NT2/D1 (cell line): ENCODE results near the gene PLCL1.

Experiments used
- DNase-seq: peaks from one replicate; pipeline ENCODE4 v3.0.0-alpha.2; 2011; ENCODE audit warnings: low read depth, low spot score
- H3K27me3 ChIP-seq: 2 replicates; pipeline ENCODE4 v1.6.0; 2011; ENCODE audit warnings: mild to moderate bottlenecking; ENCODE audit not compliant: insufficient read length, insufficient read depth
- H3K36me3 ChIP-seq: 2 replicates; pipeline ENCODE4 v1.6.1; 2011; ENCODE audit warnings: mild to moderate bottlenecking, low read length, mixed read lengths; ENCODE audit not compliant: insufficient read depth, insufficient read length
- H3K4me1 ChIP-seq: 2 replicates; pipeline ENCODE4 v1.5.1; 2011; ENCODE audit not compliant: insufficient read depth, insufficient read length
- H3K4me3 ChIP-seq: 2 replicates; pipeline ENCODE4 v1.5.1; 2011; ENCODE audit warnings: low read depth; ENCODE audit not compliant: insufficient read length
- H3K9ac ChIP-seq: 2 replicates; pipeline ENCODE4 v1.6.0; 2011; ENCODE audit warnings: low read depth; ENCODE audit not compliant: insufficient read length
- H3K9me3 ChIP-seq: 2 replicates; pipeline ENCODE4 v1.5.1; 2011; ENCODE audit warnings: mild to moderate bottlenecking, low read length; ENCODE audit not compliant: insufficient read depth
- SUZ12 ChIP-seq: IDR thresholded peaks from 2 replicates; pipeline ENCODE4 v1.6.1; 2011; ENCODE audit not compliant: insufficient read length, insufficient read depth; ENCODE audit errors: extremely low read depth
- YY1 ChIP-seq: IDR thresholded peaks from 2 replicates; pipeline ENCODE4 v1.6.1; 2011; ENCODE audit not compliant: insufficient read length, insufficient read depth
- ZNF274 ChIP-seq: IDR thresholded peaks from 2 replicates; pipeline ENCODE4 v1.6.1; 2011; ENCODE audit warnings: mild to moderate bottlenecking, low read depth, low read length

PLCL1 gene

DNA sequence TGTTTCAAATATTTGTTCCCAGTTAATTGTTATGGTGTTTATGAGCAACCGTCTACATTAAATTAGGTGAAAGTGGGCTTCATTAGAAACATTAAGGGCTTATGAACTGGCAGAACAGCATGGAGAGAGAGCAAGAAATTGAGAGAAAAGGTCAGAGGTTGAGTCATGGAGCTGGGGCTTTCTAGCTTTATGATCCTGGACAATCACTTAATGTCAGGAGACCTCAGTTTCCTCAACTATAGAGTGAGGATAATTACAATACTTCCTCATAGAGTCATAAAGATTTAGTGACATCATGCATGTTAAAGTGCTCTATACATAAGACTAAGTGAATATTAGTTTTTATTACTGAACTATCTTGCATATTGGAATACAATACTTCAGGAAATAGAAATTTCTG, 83.9 kb downstream of the PLCL1 start:
- no peak for DNase-seq
- Histone ChIP-seq H3K9ac (no peak overlapping the region), H3K27me3 (no peaks in the 10 kb centered on the region), H3K36me3 (no peaks in the 10 kb centered on the region), H3K4me3 (no peak overlapping the region), H3K4me1 (no peaks in the 10 kb centered on the region), H3K9me3 (no peaks in the 10 kb centered on the region)
- no peak for TF ChIP-seq SUZ12
- no peak for TF ChIP-seq YY1
- no peak for TF ChIP-seq ZNF274

DNA sequence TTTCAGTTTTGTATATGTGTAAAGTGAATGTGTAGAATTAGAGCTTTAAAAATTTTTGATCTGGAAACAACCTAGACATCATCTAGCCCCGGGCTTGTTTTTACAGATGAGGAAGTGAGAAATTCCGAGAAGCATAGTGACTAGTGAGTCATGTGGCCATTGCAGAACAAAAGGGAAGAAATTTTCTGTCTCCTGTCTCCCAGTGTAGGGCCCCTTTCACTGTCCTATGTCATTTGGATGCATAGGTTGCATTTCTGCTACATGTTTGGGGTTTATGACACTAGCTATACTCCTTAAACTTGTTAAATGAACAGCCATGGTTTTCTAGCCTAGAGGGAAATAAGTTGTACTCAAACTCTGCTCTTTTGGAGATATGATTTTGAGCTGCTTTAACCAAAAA, 84.6 kb downstream of the PLCL1 start:
- Histone ChIP-seq H3K27me3 (no peaks in the 10 kb centered on the region), H3K4me3 (no peak overlapping the region), H3K9me3 (no peaks in the 10 kb centered on the region), H3K36me3 (no peaks in the 10 kb centered on the region), H3K4me1 (no peaks in the 10 kb centered on the region), H3K9ac (no peak overlapping the region)
- no peak for TF ChIP-seq ZNF274
- TF ChIP-seq YY1, result no peak
- TF ChIP-seq SUZ12, result no peak
- peak; percentile 42 for DNase-seq

DNA sequence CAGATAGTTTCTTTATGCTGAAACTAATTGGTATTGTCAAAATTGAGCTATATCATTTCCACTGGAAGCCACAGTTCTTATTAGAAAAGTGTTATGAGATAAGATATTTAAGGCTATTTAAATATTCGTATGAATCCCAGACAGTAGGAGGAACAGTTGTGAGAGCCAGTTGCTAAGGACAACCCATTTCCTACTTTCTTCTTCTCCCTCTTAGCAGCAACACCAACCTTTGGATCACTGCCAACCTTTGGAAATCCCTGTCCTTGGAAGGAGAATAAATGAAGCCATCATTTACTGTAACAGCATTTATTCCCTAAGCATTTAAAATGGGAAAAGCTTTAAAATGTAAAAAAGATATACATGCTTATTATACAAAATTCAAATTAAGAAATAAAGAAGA, 85.8 kb downstream of the PLCL1 start:
- no peak for DNase-seq
- Histone ChIP-seq H3K4me1 (no peaks in the 10 kb centered on the region), H3K36me3 (no peaks in the 10 kb centered on the region), H3K4me3 (no peak overlapping the region), H3K9me3 (no peaks in the 10 kb centered on the region), H3K27me3 (no peaks in the 10 kb centered on the region), H3K9ac (no peak overlapping the region)
- no peak for TF ChIP-seq YY1
- TF ChIP-seq SUZ12, result no peak
- no peak for TF ChIP-seq ZNF274

DNA sequence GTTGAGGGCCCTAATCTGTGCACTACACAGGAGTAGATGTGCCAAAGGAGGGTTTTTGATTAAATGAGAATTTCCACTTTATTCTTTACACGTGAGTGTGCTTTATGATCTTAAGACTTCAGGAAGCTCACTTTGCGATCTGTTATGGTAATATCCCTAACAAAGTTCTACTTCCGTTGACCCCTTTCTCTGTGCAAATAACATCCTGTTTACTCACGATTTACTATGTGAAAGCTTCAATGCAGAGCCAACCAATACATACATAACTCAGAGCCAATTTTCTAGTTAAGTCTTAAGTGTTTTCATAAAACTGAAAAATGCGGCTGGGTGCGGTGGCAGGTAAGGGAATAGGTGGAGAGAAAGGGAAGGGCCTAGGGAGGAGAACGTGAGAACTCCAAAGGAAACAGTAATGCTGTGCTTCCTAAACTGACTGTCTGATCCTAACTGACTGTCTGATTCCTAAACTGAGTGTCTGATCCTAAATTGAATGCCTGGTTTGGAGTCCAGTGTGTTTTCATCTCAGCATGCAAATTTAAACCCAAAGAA, 87.6 kb downstream of the PLCL1 start:
- H3K9me3 ChIP-seq, result no peaks in the 10 kb centered on the region
- no peak overlapping the region for H3K4me3 ChIP-seq
- no peak for DNase-seq
- H3K9ac ChIP-seq, result no peak overlapping the region
- H3K27me3 ChIP-seq, result no peaks in the 10 kb centered on the region
- H3K4me1 ChIP-seq, result no peaks in the 10 kb centered on the region
- TF ChIP-seq ZNF274 (no peak), SUZ12 (no peak), YY1 (no peak)
- no peaks in the 10 kb centered on the region for H3K36me3 ChIP-seq

DNA sequence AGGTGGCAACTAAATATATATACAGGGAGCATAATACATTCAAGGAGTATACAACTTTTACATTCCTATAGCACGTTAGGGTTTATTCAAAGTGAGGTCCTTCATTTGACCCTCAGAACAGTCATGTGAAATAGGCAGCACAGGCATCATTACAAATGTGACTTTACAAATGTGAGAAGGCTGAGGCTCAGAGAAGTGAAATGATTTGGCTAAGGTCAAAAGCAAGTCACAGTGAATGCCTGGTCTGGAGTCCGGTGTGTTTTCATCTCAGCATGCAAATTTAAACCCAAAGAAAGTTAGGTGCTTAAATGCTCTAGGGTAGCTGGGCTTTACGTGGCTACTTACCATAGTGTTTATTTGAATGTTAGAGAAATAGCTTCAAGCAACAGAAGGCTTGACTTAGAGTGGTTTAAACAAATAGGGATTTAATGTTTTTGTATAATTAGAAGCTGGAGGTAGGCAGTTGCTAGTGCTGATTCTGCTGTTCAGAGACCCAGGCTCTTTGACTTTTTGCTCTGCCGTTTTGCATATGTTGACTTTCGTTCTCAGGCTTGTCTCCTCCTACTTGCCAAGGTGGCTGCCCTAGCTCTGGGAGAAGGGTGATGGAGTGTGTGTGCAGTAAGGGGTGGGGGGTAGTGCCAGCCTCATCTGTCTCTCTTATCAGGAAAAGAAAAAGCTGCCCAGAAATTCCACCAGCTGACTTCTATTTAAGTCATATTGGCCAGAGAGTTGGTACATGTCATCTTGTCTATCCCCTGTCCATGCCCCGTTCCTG, 89.2 kb downstream of the PLCL1 start:
- Histone ChIP-seq H3K9me3 (no peaks in the 10 kb centered on the region), H3K4me1 (no peaks in the 10 kb centered on the region), H3K36me3 (no peaks in the 10 kb centered on the region), H3K27me3 (no peaks in the 10 kb centered on the region), H3K4me3 (no peak overlapping the region), H3K9ac (no peak overlapping the region)
- TF ChIP-seq ZNF274, result no peak
- TF ChIP-seq YY1, result no peak
- TF ChIP-seq SUZ12, result no peak
- no peak for DNase-seq

DNA sequence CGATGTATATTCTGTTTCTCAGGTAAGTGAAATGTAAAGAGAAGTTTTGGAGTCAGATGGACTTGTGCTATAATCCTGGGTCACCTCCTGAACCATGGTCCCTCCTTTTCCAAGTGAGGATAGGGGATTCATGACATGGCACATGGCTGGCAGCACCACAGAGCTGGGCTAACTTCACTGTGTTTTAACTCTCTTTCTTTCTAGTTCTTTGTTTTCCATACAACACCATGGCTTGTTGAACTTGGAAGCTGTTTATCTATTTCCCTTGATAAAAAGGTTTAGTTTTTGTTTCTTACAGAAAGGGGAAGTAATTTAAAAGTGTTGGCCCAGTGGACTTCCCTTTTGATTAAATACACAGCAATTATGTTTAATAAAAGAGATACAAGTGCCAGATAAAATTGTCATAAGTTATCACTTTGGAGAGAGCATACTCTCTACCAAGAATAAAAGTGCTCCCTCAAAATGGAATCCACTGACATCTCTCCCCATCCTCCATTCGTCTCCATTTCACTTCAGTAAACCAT, 90.4 kb downstream of the PLCL1 start:
- Histone ChIP-seq H3K4me3 (no peak overlapping the region), H3K4me1 (no peaks in the 10 kb centered on the region), H3K9me3 (no peaks in the 10 kb centered on the region), H3K27me3 (no peaks in the 10 kb centered on the region), H3K36me3 (no peaks in the 10 kb centered on the region), H3K9ac (no peak overlapping the region)
- DNase-seq, result no peak
- TF ChIP-seq SUZ12 (no peak), YY1 (no peak), ZNF274 (no peak)

DNA sequence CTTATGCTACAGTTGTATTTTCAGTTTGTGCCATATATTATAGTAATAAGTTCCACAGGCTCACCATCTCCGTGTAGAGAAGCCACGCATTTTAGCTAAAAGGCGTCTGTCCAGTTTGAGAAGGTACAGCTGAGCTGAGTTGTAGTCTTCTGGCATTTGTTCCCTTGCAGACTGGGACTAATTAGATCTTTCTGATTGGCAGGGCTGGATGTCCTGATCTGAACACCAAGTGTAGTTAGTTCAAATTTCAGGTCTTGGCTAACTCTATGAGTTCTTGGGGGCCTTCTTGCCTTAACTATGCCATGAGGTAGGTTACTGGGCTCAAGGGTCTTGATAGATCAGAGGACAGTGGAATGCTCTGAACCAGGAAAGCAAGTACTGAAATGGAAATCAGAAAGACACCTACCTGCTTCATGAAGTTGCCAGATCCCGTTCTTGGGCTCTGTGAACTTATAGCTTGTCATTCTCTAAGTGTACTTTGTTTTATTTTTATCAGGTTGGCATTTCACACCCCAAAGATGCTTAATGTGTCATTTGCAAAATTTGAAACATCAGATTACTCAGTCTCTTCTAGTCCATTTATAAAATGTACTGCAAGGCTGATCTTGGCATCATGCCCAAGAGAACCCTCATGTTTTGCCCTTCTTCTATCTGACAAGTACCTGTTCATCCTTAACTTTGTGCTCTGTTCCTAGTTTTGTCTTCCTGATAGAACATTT, 93.7 kb downstream of the PLCL1 start:
- H3K9me3 ChIP-seq, result no peaks in the 10 kb centered on the region
- no peak for DNase-seq
- H3K4me3 ChIP-seq, result no peak overlapping the region
- no peaks in the 10 kb centered on the region for H3K27me3 ChIP-seq
- no peak for TF ChIP-seq ZNF274
- no peak for TF ChIP-seq YY1
- TF ChIP-seq SUZ12, result no peak
- H3K4me1 ChIP-seq, result no peaks in the 10 kb centered on the region
- no peak overlapping the region for H3K9ac ChIP-seq
- H3K36me3 ChIP-seq, result no peaks in the 10 kb centered on the region
